Upper lobe of left lung (tissue), 6 donors: ENCODE data around the gene FBXL22. TPM values are rescaled to one million over a fixed set of nuclear protein-coding genes. Genes with fewer than 3 reads are reported as not detected.

Experiments
- ATAC-seq, 2 donors: fragments of 200-7000 bp; cut with Tn5 transposase; one replicate each; pipeline ENCODE4 v1.9.1; 2022; ENCODE audit warnings: mild to moderate bottlenecking in 2 of 2, moderate library complexity in 2 of 2; ENCODE audit not compliant: low FRiP score in 2 of 2
- DNase-seq, 2 donors: peaks; one replicate each; pipeline ENCODE4 v3.0.0-alpha.2; 2019 to 2020
- H3K27ac ChIP-seq, 4 donors: fragments of 200-600 bp; sonication (generic); one replicate each; pipeline ENCODE4 v1.5.1; 2016 to 2019
- H3K27me3 ChIP-seq, 4 donors: fragments of 200-600 bp; sonication (generic); one replicate each; pipeline ENCODE4 v1.5.1; 2017 to 2019
- H3K36me3 ChIP-seq, 4 donors: fragments of 200-600 bp; sonication (generic); one replicate each; pipeline ENCODE4 v1.5.1; 2016 to 2019
- H3K4me1 ChIP-seq, 4 donors: fragments of 200-600 bp; sonication (generic); one replicate each; pipeline ENCODE4 v1.5.1; 2018 to 2019
- H3K4me3 ChIP-seq, 4 donors: fragments of 200-600 bp; sonication (generic); one replicate each; pipeline ENCODE4 v1.5.1; 2017 to 2019; ENCODE audit warnings: mild to moderate bottlenecking in 2 of 4, moderate library complexity in 1 of 4
- H3K9me3 ChIP-seq, 4 donors: fragments of 200-600 bp; sonication (generic); one replicate each; pipeline ENCODE4 v1.5.1; 2018 to 2019
- EP300 ChIP-seq, 4 donors: sonication (generic); formaldehyde crosslinking; IDR thresholded peaks; one replicate each; pipeline ENCODE4 v1.5.1; 2017; ENCODE audit warnings: antibody characterized with exemption in 4 of 4, control low read depth in 2 of 4
- POLR2A ChIP-seq, 4 donors: fragments of 450-650 bp; IDR thresholded peaks; one replicate each; pipeline ENCODE4 v1.5.1; 2016 to 2017; ENCODE audit warnings: antibody characterized with exemption in 4 of 4, mild to moderate bottlenecking in 2 of 4
- POLR2AphosphoS5 ChIP-seq, 2 donors: sonication (generic); formaldehyde crosslinking; IDR thresholded peaks; one replicate each; pipeline ENCODE4 v1.5.1; 2017; ENCODE audit warnings: antibody characterized with exemption in 2 of 2
- WGBS, 2 donors: methylation state at CpG; one replicate each; pipeline ENCODE4 v1.1.5; 2017 to 2018; 5-methylcytosine and 5-hydroxymethylcytosine counted together
- total RNA-seq, 6 donors: library from RNA; depleted of rRNA in 4 of 6; stranded (reverse); fragments of >200 nt in 4 of 6; gene quantifications; one replicate each; pipeline versions ENCODE4 v1.1.0 to v1.2.1, GENCODE V29; 2016 to 2021
- TF ChIP-seq, protein P1 (sequence below), 6 experiments: fragments of 450-650 bp in 4 of 6; fragments of 200-600 bp in 2 of 6; sonication (generic) in 2 of 6; IDR thresholded peaks; one replicate each; pipeline ENCODE4 v1.5.1; 2016 to 2019; ENCODE audit warnings: antibody characterized with exemption in 6 of 6
- donor health status: DM: no; HTN: no; CAD: no; lungs with moderate emphysema.
- donor health status: DM: no; HTN: yes; CAD: no; lungs with severe emphysema.

FBXL22 gene
- total RNA-seq, 6 donors from 2014 or later = 1.1 to 2.0 (median 1.8) TPM; not detected in 2

DNA sequence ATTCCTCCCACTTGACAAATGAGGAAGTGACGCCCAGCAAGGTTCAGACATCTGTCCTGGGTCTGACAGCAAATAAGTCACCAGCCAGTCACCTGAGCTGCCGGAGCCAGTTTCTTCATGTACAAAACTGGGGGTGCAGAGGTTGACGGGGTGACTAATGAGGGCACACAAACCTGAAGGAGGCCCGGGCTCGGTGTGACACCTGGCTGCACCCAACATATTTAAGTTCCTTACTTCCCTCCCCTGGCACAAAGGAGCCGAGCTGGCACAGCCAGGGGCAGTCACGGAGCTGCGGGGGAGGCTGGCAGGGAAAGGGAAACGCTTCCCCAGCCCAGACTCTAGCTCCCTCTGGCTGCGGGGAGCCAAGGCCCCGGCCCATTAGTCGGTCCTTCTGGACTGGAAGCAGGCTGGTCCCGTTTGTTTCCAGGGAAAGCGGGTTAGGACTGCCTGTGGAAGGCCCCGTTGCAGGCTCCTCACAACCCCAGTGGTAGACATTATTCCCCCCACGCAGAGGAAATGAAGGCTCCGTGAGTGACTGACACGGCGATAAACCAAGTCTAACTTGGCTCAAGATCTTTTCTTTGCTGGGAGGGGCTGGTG is 2.3 kb downstream of the FBXL22 start:
- 30 to 35% methylated on average over 18 to 19 of the region's 19 CpGs for WGBS, 2 donors
- Histone ChIP-seq H3K4me3 (peak overlapping the region in 3 of 4 donors; percentile 63 to 82 (median 72)), H3K27ac (peak overlapping the region; percentile 59 to 84 (median 80)), H3K9me3 (no peaks in the 10 kb centered on the region), H3K27me3 (no peaks in the 10 kb centered on the region), H3K4me1 (peaks cover 24 to 47% (median 30%) of the 10 kb centered on the region in 4 donors), H3K36me3 (peaks cover 0 to 3% (median 0%) of the 10 kb centered on the region in 4 donors)
- ATAC-seq = peak; percentile 48 to 75
- peak; percentile 78 to 84 for DNase-seq
- no peak for TF ChIP-seq POLR2A (IDR thresholded peaks at IDR 0.05)
- TF ChIP-seq, protein P1, sequence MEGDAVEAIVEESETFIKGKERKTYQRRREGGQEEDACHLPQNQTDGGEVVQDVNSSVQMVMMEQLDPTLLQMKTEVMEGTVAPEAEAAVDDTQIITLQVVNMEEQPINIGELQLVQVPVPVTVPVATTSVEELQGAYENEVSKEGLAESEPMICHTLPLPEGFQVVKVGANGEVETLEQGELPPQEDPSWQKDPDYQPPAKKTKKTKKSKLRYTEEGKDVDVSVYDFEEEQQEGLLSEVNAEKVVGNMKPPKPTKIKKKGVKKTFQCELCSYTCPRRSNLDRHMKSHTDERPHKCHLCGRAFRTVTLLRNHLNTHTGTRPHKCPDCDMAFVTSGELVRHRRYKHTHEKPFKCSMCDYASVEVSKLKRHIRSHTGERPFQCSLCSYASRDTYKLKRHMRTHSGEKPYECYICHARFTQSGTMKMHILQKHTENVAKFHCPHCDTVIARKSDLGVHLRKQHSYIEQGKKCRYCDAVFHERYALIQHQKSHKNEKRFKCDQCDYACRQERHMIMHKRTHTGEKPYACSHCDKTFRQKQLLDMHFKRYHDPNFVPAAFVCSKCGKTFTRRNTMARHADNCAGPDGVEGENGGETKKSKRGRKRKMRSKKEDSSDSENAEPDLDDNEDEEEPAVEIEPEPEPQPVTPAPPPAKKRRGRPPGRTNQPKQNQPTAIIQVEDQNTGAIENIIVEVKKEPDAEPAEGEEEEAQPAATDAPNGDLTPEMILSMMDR (IDR thresholded peaks at IDR 0.05) = peak; percentile 24 to 81 (median 60)
- no peak for TF ChIP-seq POLR2AphosphoS5 (IDR thresholded peaks at IDR 0.05)

DNA sequence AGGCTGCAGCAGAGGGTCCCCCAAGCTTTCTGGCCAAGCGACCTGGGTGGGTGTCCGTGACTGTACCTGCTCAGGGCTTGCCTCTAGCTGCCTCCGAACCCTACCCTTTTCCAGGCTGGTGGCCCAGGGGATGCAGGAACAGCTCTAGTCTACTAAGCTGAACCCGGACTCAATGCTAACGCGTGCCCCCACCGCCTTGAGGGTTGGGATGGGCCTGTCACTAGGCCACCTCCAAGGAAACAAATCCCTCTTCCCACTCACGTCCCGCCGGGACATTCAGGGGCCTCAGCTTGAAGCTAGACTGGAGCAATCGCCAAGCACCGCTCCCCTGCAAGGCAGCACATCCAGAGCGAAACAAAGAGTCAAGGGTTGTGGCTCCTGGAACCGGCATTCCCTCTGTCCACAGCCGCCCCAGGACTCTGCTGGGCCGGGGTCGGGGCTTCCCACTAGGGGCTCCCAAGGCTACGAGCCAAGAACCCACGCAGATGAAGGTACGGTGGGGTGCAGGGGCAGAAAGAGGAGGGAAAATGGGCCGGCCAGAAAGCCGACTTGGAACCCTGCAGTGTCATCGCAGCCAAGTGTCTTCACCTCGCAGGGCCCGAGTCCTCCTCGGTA is 2.9 kb downstream of the FBXL22 start:
- Histone ChIP-seq H3K27me3 (no peaks in the 10 kb centered on the region), H3K36me3 (peaks cover 0 to under 1% (median 0%) of the 10 kb centered on the region in 4 donors), H3K9me3 (no peaks in the 10 kb centered on the region), H3K4me1 (peaks cover 24 to 47% (median 30%) of the 10 kb centered on the region in 4 donors), H3K27ac (peak overlapping the region; percentile 59 to 84 (median 80)), H3K4me3 (peak overlapping the region; percentile 48 to 82 (median 68))
- TF ChIP-seq POLR2A (IDR thresholded peaks at IDR 0.05) (no peak), POLR2AphosphoS5 (IDR thresholded peaks at IDR 0.05) (no peak), EP300 (IDR thresholded peaks at IDR 0.05) (no peak)
- TF ChIP-seq, protein P1 (IDR thresholded peaks at IDR 0.05) = no peak
- WGBS, 2 donors = 26% methylated on average over 26 of the region's 26 CpGs; no CpG with 5 or more reads in 1 of the 2 donors
- ATAC-seq (peak; percentile 5 to 37), DNase-seq (peak in 1 of 2 donors; percentile 36)

DNA sequence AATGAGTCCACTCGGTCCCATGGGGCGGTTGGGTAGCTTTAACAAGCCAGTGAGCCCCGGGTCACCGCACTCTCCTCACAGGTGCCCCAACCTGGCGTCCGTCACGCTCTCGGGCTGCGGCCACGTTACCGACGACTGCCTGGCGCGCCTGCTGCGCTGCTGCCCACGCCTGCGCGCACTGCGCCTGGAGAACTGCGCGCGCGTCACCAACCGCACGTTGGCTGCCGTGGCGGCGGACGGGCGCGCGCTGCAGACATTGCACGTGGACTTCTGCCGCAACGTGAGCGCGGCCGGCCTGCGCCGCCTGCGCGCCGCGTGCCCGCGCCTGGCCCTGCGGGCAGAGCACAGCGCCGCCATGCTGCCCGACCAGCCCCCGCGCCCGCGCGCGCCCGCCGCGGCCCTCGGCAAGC is 3.4 kb downstream of the FBXL22 start:
- H3K4me1 ChIP-seq = peaks cover 25 to 51% (median 34%) of the 10 kb centered on the region in 4 donors
- H3K36me3 ChIP-seq = no peaks in the 10 kb centered on the region
- ATAC-seq (peak; percentile 90 to 94), DNase-seq (peak; percentile 90 to 98)
- peak in 3 of 4 donors; percentile 32 to 86 (median 48) for TF ChIP-seq POLR2A (IDR thresholded peaks at IDR 0.05)
- TF ChIP-seq, protein P1 (IDR thresholded peaks at IDR 0.05) = peak in 5 of 6 experiments; percentile 46 to 79 (median 64)
- peak; percentile 70 to 79 for TF ChIP-seq POLR2AphosphoS5 (IDR thresholded peaks at IDR 0.05)
- TF ChIP-seq EP300 (IDR thresholded peaks at IDR 0.05) = peak in 1 of 4 donors; percentile 2
- WGBS, 2 donors = 0% methylated on average over 3 of the region's 60 CpGs; no CpG with 5 or more reads in 1 of the 2 donors
- H3K9me3 ChIP-seq = no peaks in the 10 kb centered on the region
- H3K4me3 ChIP-seq = peak overlapping the region; percentile 48 to 82 (median 68)
- no peaks in the 10 kb centered on the region for H3K27me3 ChIP-seq
- H3K27ac ChIP-seq = peak overlapping the region; percentile 59 to 84 (median 80)

DNA sequence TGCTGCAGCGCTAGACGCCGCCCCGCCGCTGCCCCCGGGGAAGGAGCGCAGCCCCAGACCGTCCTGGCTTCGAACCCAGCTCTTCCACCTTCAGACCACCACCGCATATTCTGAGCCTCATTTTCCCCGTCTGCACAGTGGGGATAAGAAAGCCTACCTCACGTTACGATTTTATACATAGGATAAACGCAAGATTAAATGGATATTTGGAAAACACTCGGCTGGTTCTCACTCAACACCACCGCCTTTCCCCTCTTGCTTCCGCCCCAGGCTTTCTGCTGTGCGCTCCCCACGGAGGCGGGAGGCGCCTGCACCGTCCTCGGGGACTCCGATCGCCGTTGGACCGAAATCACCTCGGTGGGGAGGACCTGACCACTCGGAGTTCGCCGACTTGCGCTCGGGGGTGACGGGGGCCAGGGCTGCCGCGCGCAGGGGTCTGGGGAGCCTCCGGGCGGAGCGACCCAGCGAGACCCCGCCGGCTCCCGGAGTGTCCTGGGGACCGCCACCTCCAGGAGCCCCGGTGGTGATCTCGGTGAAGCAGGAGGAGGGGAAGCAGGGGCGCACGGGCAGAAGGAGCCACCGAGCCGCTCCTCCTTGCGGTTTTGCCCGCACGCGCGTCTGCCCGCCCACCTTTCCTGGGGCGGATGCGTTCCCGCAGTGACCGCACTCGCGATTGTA is 4.0 kb downstream of the FBXL22 start:
- Histone ChIP-seq H3K4me3 (peak overlapping the region; percentile 43 to 82 (median 68)), H3K27ac (peak overlapping the region; percentile 63 to 84 (median 75)), H3K4me1 (peaks cover 28 to 55% (median 38%) of the 10 kb centered on the region in 4 donors), H3K36me3 (peaks cover 0 to under 1% (median 0%) of the 10 kb centered on the region in 4 donors), H3K9me3 (no peaks in the 10 kb centered on the region), H3K27me3 (no peaks in the 10 kb centered on the region)
- ATAC-seq (peak in 1 of 2 donors; percentile 20), DNase-seq (peak in 1 of 2 donors; percentile 90)
- TF ChIP-seq EP300 (IDR thresholded peaks at IDR 0.05) = no peak
- TF ChIP-seq POLR2AphosphoS5 (IDR thresholded peaks at IDR 0.05) = no peak
- TF ChIP-seq, protein P1 (IDR thresholded peaks at IDR 0.05) = no peak
- no peak for TF ChIP-seq POLR2A (IDR thresholded peaks at IDR 0.05)
- 1% methylated on average over 21 to 47 of the region's 63 CpGs for WGBS, 2 donors
